T47D (cell line): ENCODE results near the gene LIX1.

ENCODE experiments used
- DNase-seq, 2 experiments: peaks; one replicate each; pipeline versions ENCODE4 v3.0.0 to v3.0.0-alpha.2; 2011 to 2012; ENCODE audit warnings: low read depth in 1 of 2, low spot score in 1 of 2
- JUND ChIP-seq: IDR thresholded peaks from 2 replicates; pipeline ENCODE4 v1.6.1; 2012; ENCODE audit warnings: low read depth
- in situ Hi-C: cut with HindIII; loops from 2 replicates; pipeline ENCODE4 v1.10.0; 2016; ENCODE audit warnings: low sequenced_read_pairs, low pct_unique_long_range_greater_than_20kb

Gene LIX1

GRCh38 chr5:97074859-97075489 is 67.4 kb downstream of the LIX1 start:
- in situ Hi-C loops: no loop called here
- no peak for TF ChIP-seq JUND
- DNase-seq: no peak

DNA sequence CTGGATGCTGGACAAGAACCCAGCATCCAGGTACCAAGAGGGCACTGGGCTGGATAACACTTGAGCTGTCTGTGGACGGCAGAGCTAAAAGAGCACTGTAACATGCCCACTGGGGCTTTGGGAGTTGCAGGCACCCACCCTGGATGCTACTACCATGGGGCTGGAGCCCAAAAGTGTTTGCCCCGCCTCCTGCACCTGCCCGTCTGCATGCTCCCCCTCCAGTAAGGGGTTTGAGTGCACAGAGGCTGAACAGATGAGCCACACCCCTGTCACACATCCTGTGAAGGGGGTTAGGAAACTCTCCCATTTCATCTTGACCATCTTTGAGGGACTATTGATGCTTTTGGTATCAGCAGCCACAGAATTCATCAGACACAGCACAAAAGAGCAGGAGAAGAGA is 69.0 kb downstream of the LIX1 start:
- in situ Hi-C loops: no loop called here
- no peak for TF ChIP-seq JUND
- DNase-seq: no peak

- in situ Hi-C loops: no loop called here
- DNase-seq: no peak
- no peak for TF ChIP-seq JUND
Observed at GRCh38 chr5:97072696-97073095, 69.7 kb downstream of the LIX1 start.

DNA sequence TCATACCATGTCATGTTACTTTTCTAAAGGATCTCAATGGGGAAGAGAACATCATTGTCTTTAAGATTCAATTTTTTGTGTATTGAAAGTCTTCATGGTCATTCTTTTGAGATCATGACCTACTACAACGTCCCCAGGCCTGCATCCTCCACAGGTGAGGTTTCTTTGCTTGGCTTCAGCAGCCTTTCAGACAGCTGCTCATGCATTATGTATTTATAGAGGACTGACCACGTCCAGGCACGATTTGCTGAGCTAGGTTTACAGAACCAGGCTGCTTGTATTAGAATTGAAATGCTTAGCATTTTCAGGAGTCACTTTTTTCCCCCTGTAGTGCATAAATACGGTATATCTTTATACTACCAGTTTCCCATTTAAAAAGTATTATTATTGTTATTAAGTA is 70.4 kb downstream of the LIX1 start:
- no peak for TF ChIP-seq JUND
- DNase-seq: no peak
- in situ Hi-C loops: no loop called here

- in situ Hi-C loops: no loop called here
- DNase-seq: no peak
- TF ChIP-seq JUND: no peak
Observed at GRCh38 chr5:97071101-97071500, 71.3 kb downstream of the LIX1 start.

- in situ Hi-C loops: no loop called here
- no peak for TF ChIP-seq JUND
- no peak for DNase-seq
Observed at GRCh38 chr5:97070234-97070633, 72.2 kb downstream of the LIX1 start.

GRCh38 chr5:97067296-97067850 is 75.0 kb downstream of the LIX1 start:
- no peak for DNase-seq
- in situ Hi-C loops: no loop called here
- TF ChIP-seq JUND: no peak

GRCh38 chr5:97065475-97065874 is 76.9 kb downstream of the LIX1 start:
- in situ Hi-C loops: no loop called here
- DNase-seq: peak in 1 of 2 experiments; percentile 44

DNA sequence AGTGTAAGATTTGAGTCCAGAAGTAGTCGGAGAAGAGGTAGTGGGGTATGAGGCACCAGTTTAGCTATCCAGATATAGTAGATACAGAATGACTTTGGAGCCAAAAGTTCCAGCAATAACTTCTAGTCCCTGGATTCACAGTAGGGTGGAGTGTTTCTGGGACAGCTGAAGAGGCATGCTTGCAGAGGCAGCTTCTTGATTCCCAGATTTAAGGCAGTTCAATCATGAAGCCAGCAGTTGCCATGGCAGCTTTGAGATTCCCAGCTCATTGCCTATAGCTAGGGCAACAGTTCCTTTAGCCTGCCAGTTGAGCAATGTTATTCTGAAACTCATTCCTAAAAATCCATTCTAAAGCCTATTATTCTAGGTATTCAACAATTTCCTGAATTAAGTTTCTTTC is 79.2 kb downstream of the LIX1 start:
- in situ Hi-C loops: no loop called here
- no peak for TF ChIP-seq JUND
- DNase-seq: no peak

More at GRCh38 chr5:97065475-97065874, 76.9 kb downstream of the LIX1 start:
- no peak for TF ChIP-seq JUND

- in situ Hi-C loops: no loop called here
- no peak for TF ChIP-seq JUND
Observed at GRCh38 chr5:97062046-97062445, 80.4 kb downstream of the LIX1 start.

DNA sequence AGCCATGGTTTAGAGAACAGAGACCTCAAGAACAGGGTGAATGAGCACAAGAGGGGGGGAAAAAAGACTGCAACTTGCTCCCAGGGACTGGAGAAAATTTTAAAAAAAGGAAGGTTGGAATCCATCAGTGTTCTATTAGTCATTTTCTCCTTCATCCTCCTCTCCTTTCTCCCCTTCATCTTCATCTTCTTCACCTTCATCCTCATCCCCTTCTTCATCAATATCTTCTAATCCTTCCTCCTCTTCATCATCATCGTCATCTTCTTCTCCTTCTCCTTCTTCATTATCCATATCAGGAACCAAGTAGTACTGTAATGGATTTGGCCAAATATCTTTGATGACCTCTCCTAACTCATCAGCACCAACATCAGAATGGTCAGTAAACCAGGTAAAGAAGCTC is 86.1 kb downstream of the LIX1 start:
- in situ Hi-C loops: no loop called here
- no peak for TF ChIP-seq JUND
- DNase-seq: no peak

More at GRCh38 chr5:97062046-97062445, 80.4 kb downstream of the LIX1 start:
- peak in 1 of 2 experiments; percentile 68 for DNase-seq

DNA sequence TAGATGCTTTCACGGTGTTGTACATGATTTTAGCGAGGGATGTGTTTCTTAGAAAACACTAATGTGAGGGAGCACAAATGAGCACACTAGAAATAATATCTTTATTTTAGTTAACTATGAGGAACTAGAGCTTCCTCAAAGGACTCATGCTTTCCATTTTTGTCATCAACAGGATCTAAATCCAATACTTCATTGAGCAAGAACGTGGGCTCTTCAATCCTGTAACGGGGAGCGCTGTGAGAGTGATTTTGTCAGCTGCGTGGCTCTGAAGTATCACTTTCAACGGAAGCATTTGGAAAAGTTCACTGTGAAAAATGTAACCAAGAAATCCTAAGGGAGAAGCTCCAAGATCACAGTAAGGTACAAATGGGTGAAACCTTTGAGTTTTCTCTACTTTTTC is 93.2 kb downstream of the LIX1 start:
- in situ Hi-C loops: no loop called here
- TF ChIP-seq JUND: no peak
- no peak for DNase-seq

GRCh38 chr5:97047076-97047475 is 95.3 kb downstream of the LIX1 start:
- in situ Hi-C loops: no loop called here
- no peak for TF ChIP-seq JUND
- DNase-seq: no peak

- in situ Hi-C loops: no loop called here
- TF ChIP-seq JUND: no peak
- peak in 1 of 2 experiments; percentile 46 for DNase-seq
Observed at GRCh38 chr5:97046270-97046982, 96.0 kb downstream of the LIX1 start.
